NOMO-1 treated with dmso at 0.1 percent for 144 hours (cell line): ENCODE results near the gene USP53.
"Not testable (repeated sequence)": the region's sequence is repeated elsewhere in the genome, so short reads cannot be mapped to it uniquely, and the experiment has no call there.

ENCODE experiments used
- DNase-seq: peaks from one replicate; lab custom pipeline; 2025; ENCODE audit not compliant: unreplicated experiment; lab: John Stamatoyannopoulos, UW

Gene USP53

DNA sequence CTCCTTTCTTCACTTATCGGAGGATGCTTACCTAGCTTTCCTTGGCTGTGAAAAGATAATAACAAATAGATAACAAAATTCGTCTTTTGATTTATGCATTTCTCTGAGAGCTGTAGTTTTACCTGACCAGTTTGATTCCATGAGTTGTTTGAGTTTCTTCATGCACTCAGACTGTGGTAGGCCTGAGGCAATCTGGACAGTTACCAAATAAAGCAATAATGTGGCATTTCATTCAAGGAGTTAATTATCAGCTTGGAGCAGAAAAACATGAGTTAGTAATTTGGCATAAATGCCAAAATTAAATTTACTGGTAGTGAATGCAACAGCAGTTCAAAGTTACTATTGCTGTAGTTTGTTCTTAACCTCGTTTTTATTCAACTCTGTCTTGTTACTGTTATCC is 56.0 kb downstream of the USP53 start:
- DNase-seq = no peak

- DNase-seq = no peak
These were observed 59.0 kb downstream of the USP53 start for GRCh38 chr4:119271361-119272085.

DNA sequence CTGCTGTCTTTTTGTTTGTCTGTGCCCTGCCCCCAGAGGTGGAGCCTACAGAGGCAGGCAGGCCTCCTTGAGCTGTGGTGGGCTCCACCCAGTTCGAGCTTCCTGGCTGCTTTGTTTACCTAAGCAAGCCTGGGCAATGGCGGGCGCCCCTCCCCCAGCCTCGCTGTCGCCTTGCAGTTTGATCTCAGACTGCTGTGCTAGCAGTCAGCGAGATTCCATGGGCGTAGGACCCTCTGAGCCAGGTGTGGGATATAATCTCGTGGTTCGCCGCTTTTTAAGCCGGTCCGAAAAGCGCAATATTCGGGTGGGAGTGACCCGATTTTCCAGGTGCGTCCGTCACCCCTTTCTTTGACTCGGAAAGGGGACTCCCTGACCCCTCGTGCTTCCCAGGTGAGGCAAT is 67.0 kb downstream of the USP53 start:
- not testable (repeated sequence) for DNase-seq

DNA sequence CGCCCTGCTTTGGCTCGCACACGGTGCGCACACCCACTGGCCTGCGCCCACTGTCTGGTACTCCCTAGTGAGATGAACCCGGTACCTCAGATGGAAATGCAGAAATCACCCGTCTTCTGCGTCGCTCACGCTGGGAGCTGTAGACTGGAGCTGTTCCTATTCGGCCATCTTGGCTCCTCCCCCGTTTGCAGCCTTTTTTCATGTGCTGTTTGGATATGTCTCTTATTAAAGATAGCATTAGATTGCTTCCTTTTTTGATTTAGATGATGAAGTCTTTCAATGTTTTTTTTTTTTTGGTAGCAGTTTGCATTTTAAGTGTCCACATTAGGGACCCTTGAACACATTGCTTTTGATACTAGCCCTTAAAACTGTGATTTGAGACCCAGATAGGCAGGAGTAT is 67.4 kb downstream of the USP53 start:
- not testable (repeated sequence) for DNase-seq

DNA sequence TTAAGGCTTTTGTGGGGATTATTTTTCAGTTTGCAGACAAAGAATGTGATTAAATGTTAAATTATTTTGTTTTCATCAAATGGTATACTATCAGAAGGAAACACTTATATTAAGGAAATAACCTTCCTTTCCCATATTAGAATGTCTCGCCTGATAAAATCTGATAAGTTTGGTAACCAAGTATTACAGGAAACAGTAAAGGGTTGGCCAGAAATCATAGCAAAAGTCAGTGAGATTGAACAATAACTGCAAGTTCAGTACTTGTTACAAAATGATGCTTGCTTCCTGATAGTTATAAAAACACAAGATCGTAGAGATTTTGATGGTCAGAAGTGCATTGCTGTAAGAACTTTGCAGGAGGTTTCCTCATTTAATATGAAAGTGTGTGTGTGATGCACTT is 68.9 kb downstream of the USP53 start:
- DNase-seq = no peak

- DNase-seq = no peak
These were observed 72.6 kb downstream of the USP53 start for GRCh38 chr4:119284876-119285780.

DNA sequence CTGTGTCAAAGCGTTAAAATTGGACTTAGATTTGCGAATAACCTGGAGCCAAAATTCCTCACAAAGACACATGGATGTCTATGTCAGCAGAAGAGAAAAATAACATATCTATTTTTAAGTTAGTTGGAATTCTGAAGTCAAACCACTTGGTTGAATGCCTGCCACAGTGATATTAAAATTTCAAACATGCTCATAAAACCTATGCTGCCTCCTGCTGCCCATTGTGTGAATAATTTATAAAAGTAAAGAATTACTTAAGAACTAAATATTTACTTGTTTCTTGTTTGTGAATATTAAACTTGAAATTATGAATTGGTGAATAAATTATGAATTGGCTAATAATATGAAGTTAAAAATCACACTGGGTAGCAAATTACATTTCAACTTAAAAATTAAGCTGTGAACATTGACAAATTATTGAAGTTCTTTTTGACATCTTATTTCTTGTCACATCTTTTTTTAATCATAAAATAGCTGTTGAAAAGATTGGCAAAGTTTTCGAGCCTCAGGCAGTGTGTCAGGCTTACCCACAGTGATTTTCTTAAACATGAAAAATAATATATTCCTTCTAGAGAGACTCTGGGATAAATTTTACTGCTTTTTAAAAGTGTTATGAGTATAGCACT is 74.0 kb downstream of the USP53 start:
- no peak for DNase-seq

GRCh38 chr4:119289313-119289712 is 76.8 kb downstream of the USP53 start:
- DNase-seq = no peak

- no peak for DNase-seq
These were observed 78.1 kb downstream of the USP53 start for GRCh38 chr4:119290598-119290997.

GRCh38 chr4:119296356-119296755 is 83.8 kb downstream of the USP53 start:
- no peak for DNase-seq

GRCh38 chr4:119297795-119298194 is 85.3 kb downstream of the USP53 start:
- no peak for DNase-seq

DNA sequence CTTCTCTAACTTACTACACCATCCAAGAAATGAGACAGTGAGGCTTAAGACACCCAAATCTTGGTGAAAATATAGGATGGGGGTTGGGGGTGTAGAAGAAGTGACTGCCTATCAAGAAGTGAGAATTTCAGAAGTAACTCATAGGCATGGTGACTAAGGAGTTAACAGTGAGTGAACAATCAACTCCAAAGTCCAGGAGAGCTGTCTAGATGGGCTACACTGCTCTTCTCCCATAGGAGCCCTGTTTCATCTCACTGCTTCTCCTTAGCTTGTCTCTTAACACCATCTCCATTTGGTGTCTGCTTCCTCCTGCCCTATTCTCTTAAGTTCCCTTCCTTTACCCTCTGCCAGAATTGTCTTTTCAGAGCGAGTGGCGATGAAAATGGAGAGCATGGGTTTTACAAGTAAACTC is 86.8 kb downstream of the USP53 start:
- no peak for DNase-seq

GRCh38 chr4:119299741-119300100 is 87.2 kb downstream of the USP53 start:
- DNase-seq = no peak

- DNase-seq = no peak
These were observed 87.8 kb downstream of the USP53 start for GRCh38 chr4:119300101-119300978.

GRCh38 chr4:119302073-119302832 is 89.7 kb downstream of the USP53 start:
- no peak for DNase-seq

DNA sequence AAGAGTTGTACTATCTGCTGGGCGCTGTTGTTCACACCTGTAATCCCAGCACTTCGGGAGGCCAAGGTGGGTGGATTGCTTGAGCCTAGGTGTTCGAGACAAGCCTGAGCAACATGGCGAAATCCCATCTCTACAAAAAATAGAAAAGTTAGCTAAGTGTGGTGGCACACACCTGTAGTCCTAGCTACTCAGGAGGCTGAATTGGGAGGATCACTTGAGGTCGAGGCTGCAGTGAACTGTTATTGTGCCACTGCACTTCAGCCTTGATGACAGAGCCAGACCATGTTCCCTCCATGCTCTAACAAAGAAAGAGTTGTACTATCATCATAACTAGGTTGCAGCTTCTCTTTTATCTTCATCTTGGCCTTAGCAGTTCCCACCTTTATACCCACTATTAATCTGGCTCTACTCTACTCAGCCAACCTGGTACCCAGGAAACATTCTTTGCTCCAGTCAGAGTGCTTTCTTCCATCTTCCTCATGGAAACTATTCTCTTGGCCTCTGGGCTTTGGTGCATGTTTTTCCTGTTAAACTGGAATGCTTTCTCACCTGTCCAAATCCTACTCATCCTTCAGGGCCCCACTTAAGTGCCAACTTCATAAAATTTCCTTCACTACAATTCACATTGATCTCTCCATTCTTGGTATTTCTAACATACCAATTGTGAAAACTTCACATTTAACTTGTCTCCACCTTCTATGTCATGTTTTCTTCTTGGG is 91.2 kb downstream of the USP53 start:
- no peak for DNase-seq

GRCh38 chr4:119304431-119304830 is 91.9 kb downstream of the USP53 start:
- DNase-seq = no peak

- DNase-seq = no peak
These were observed 95.1 kb downstream of the USP53 start for GRCh38 chr4:119307606-119308005.

- DNase-seq = no peak
These were observed 98.3 kb downstream of the USP53 start for GRCh38 chr4:119310826-119311225.

GRCh38 chr4:119313237-119313636 is 100.7 kb downstream of the USP53 start:
- DNase-seq = peak; percentile 42
